HG03469 (cell line): ENCODE measurements around the gene CEP85L.

Experiments used
- ATAC-seq: cut with Tn5 transposase; IDR thresholded peaks from one replicate; pipeline ENCODE4 v1.9.1; 2021; ENCODE audit warnings: mild to moderate bottlenecking, moderate library complexity, moderate number of reproducible peaks; ENCODE audit not compliant: unreplicated experiment

CEP85L gene

DNA sequence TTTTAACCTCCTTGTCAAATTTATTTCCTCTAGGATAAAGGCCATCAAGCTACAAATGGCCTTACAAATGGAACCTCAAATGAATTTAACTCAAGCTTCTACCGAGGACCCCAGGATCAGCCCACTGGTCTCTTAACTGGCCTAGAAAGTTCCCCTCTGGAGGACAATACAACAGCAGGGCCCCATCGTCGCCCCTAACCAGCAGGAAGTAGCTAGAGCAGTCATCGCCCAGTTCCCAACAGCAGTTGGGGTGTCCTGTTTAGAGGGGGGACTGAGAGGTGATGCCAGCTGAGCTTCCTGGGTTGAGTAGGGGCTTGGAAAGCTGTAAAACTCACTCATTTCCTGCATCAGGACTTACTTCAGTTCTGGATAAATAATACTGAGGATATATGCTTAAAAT is 25.6 kb downstream of the CEP85L start:
- no peak for ATAC-seq

DNA sequence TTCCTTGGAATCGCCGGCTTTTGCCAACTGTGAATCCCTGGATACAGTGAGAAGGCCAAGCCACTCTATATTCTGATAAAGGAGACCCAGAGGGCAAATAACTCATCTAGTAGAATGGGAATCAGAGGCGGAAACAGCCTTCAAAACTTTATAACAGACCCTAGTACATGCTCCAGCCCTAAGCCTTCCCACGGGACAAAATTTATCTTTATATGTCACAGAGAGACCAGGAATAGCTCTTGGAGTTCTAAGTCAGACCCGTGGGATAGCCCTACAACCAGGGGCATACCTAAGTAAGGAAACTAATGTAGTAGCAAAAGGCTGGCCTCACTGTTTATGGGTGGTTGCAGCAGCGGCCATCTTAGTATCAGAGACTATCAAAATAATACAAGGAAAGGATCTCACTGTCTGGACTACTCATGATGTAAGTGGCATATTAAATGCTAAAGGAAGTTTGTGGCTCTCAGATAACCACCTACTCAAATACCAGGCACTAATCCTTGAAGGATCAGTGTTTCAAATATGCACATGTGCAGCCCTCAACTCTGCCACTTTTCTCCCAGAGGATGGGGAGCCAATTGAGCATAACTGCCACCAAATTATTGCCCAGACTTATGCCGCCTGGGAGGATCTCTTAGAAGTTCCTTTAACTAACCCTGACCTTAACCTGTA is 29.5 kb downstream of the CEP85L start:
- ATAC-seq: no peak

DNA sequence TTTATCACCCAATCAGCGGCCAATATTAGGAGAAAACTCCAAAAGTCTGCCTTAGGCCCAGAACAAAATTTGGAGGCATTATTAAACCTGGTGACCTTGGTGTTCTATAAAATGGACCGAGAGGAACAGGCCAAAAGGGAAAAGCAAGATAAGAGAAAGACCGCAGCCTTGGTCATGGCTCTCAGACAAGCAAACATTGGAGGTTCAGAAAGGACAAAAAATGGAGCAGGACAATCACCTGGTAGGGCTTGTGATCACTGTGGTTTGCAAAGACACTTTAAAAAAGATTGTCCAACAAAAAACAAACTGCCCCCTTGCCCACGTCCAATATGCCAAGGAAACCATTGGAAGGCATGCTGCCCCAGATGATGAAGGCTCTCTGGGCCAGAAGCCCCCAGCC is 31.2 kb downstream of the CEP85L start:
- ATAC-seq: no peak

DNA sequence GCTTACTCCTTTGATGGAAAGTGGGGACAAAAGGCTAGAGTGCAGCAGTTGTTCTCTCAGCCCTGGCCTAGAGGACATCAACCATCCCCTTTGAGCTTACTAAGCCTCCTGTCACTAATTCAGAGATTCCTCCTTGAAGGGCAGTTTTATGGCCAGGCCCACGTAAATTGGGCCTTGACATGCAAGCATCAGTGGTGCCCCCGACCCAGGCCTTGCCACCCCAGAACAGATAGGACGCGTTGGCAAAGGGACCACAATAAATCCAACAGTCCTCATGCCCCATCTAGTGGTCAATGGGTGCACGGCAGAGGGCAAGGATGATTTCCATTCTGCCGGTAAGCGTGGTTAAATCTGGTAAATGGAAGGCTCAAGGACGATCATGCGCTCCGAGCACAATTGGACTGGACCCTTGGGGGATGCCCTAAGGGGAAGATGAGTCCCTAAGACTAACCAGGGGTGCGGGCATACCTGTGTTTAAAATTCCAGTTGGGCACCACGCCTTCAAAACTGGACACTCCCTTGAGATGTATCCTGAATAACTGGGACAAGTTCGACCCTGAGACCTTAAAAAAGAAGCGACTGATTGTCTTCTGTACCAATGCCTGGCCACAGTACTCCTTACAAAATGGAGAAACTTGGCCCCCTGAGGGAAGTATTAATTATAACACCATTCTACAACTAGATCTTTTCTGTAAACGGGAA is 32.6 kb downstream of the CEP85L start:
- peak; percentile 85 for ATAC-seq

DNA sequence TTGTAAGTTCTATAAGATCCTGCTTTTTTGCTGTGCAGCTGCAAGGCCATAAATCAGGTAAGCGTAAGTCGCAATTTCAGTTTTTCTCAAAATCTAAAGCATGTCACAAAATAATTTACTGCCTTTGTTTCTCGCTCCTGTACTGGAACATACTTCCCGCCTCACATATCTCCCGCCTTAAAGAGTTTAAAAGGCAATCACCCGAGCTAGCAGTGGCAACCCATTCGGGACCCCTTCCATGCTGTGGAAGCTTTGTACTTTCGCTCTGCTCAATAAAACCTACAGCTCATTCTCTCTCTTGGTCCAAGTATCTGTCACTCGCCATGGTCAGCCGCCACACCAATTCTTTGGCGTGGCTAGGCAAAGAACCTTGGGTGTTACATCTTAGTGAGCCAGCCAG is 34.0 kb downstream of the CEP85L start:
- no peak for ATAC-seq

DNA sequence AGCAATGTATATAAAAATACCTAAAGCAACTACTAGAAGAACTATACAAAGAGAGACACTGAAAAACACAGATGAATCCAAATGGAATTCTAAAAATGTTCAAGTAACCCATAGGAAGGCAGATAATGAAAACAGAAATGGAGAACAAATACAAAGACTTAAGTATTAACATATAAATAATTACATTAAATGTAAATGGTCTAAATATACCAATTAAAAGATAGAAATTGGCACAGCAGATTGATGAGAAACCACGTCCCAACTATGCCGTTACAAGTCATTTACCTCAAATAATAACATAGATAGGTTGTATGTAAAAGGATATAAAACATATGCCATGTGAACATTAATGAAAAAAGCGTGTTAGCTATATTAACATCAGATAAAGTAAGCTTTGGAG is 40.1 kb downstream of the CEP85L start:
- no peak for ATAC-seq

DNA sequence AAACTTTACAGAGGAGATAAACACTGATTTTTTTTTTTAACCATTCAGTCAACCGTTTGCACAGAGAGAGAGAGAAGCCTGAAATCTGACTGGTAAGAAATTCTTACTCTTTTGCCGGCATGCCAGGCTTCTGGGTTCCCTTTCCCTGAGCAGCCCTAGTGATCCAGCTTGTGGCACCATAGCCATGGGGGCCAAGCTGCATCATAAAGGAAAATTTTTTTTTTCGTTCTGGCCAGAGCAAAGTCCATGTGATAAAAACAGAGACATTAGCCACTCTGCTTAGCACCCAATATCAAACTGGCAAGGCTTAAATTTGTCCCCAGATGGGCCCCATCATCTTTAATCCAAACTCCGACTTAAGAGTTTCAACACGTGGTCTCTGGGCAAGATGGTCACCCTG is 44.5 kb downstream of the CEP85L start:
- ATAC-seq: no peak

DNA sequence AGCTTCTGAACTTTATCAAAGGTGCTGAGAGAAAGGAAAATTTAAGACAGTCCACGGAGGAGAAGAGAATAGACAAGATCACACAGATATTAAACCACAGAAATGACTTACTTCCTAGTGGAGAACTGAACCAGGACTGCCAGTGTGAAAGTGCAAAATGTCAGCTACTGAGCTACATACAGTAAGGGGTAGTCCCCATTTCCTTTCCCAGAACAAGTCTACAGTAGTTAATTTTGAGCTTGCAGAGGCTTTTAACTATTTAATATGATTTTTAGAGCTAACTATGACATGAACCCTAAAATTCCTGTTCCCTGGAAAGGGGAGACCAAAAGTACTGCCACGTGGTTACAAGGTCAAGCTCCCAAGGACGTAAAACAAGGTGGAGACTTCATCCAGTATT is 45.1 kb downstream of the CEP85L start:
- peak; percentile 46 for ATAC-seq

DNA sequence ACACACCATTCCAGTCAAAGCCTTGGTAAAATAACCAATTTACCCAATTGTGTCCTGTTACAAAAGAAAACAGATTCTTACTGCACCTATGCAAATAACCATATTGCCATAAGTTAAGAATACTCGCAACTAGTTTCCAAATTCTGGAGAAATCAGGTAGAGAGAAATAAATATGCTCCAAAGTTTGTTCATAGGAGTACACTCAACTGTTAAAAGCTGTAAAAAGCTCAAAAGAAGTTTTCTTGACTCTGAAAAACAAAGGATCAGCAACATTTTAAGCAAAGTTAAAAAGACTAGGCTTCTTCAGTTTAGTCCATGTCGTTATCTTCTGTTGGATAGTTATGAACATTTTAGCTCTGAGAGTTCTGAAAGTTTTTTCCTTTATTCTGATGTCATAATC is 48.0 kb downstream of the CEP85L start:
- ATAC-seq: no peak

DNA sequence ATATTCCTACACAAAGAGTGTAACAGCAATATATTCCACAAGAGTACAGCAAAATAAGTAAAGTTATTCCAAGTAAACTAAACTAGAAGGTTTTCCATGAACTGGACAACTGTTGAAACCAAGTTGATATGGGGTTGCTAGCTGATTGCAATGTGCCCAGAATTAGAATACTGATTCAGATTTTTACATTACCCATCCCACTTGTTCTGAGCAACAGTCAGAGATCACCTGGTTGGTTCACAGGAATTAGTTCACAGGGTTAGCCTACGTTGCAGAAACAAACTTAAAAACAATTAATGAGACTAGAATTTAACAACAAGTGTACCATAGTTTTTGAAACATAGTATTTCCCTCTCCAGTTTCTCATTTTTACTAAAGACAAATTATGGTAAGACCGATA is 49.1 kb downstream of the CEP85L start:
- no peak for ATAC-seq

DNA sequence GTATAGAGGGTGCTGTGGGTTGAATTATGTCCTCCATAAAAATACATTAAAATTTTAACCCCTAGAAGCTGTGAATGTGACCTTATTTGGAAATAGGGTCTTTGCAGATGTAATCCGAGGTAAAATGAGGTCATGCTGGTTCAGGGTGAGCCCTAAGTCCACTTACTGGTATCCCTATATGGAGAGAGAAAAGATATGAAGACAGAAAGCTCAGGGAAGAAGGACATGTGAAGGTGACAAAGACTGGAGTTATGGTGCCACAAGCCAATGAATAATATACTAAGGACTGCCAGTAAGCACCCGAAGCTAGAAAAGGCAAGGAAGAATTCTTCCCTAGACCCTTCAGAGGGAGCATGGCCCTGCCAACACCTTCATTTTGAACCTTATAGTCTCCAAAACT is 53.1 kb downstream of the CEP85L start:
- ATAC-seq: no peak

DNA sequence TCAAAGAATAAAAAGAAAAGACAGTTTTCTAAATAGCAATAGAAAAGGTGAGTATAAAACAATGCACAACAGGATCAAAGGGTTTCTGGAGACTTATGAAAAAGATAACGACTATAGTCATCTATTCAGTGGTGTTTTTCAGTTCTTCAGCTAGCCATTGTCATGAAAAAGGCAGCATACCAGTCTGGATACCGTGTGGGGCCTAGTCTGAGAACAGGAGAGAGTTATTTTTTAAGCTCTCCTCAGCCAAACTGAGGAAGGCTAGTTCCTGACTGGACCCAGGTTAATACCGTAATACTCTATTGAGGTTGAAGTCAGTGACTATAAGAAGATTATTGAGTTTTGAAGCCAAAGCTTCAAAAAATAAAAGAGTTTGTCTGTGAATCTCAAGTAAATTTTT is 53.8 kb downstream of the CEP85L start:
- no peak for ATAC-seq

DNA sequence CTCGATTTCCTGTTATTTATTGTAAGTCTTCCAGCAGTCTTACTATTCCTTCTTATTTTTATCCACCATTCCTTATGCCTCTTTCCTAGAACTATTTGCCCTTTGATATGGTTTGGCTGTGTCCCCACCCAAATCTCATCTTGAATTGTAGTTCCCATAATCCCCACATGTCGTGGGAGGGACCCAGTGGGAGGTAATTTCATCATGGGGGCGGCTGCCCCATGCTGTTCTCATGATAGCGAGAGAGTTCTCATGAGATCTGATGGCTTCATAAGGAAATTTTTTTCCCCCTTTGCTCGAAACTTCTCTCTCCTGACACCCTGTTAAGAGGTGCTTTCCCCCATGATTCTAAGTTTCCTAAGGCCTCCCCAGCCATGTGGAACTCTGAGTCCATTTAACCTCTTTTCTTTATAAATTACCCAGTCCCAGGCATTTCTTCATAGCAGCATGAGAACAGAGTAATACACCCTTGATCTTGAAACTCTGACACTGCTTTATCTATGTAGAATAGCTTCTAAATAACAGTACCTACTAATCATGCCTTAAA is 54.5 kb downstream of the CEP85L start:
- no peak for ATAC-seq

DNA sequence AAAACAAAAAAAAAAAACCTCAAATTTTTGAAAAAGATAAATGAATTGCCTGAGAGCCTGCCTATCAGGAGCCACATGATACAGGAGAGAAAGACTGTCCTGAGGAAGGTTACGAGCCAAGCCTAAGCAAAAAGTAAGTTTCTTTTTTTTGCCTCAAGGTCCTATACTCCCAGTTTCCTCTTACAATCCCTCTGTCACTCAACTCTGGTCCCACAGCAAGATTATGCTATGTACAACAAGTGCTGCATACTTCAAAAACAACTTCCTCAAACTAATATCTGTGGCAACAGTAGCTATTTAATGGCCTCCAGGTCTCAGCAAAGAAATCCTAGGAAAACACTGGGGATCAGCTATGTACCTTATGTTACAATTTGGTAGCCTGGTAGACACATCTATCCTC is 56.5 kb downstream of the CEP85L start:
- no peak for ATAC-seq

DNA sequence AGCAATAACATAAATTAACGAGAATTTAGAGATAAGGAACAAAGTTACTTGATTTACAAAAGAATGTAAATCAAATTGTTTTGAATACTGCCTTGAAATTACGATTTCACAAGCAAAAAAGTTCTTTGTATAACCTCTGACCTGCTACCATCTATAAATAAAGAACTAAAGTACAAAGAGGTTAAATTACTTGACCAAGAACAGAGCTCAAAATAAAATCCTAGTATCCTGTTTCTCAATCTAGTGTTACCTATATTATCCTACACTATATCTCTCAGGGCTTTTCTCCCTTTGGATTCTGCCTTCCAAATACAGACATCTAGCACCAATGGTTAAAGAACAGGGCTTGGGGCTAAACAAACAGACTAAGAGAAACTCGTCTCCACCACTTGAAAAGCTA is 59.5 kb downstream of the CEP85L start:
- ATAC-seq: no peak

DNA sequence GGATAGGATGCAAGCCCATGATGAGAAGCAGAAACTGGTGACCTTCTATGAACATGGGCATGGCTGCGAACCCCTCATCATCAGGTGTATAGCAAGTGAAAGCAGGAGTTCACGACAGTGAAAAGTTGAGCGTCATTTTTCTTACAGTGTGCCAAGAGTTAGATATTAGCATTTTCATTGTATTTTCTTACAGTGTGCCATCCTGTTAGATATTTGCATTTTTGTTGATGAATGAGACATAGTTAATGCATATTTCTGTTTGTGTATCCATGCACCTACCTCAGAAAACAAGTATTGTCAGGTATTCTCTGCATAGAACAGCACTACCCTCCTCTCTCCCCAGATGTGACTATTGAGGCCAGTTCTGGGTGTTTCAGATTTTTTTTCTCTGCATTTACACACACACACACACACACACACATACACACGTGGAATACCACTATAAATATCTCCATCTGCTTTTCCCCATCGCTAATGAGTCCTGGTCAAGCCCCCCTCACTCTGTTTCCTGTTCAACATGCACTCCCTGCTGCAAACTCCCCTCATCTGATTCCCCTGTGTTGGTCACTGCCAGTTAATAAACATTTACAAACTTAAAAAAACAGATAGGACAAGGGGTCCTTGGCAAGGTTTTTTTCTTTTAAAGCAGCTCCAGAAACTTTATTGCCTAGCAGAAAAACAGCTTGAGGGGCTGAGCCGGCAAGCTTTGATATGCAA is 61.6 kb downstream of the CEP85L start:
- ATAC-seq: no peak

DNA sequence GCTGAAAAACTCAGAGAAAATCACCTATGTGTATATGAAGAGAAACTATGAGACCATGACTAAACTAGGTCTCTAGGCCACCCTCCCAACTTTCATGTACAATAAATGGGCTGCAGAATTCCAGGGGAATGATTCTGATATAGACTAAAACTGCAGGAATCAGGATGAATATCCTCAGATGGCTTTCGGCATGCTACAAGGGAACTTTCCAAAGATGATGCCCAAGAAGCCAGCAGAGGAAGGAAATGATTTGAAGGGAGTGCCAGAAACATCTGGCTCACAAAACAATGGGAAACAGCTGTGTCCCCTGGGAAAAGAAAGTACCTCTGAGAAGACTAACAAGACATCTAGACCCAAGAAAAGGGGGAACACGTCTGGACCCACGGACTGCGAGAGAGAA is 62.2 kb downstream of the CEP85L start:
- no peak for ATAC-seq

DNA sequence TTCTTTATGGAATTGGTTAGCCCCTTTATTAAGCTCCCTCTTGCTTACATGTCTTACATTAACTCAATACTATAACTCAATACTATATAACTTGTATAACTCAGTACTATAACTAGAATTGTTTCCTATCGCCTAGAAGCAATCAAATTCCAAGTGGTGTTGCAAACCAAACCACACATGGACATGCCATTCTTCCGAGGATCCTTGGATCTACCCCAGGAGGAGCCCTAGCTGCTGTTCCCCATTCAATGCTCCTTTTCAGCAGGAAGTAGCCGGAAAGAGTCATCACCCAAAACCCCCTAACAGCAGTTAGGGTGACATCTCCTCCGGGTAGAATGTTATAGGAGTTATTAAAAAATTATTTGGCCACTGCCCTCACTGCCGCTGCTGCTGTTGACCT is 62.8 kb downstream of the CEP85L start:
- ATAC-seq: no peak

DNA sequence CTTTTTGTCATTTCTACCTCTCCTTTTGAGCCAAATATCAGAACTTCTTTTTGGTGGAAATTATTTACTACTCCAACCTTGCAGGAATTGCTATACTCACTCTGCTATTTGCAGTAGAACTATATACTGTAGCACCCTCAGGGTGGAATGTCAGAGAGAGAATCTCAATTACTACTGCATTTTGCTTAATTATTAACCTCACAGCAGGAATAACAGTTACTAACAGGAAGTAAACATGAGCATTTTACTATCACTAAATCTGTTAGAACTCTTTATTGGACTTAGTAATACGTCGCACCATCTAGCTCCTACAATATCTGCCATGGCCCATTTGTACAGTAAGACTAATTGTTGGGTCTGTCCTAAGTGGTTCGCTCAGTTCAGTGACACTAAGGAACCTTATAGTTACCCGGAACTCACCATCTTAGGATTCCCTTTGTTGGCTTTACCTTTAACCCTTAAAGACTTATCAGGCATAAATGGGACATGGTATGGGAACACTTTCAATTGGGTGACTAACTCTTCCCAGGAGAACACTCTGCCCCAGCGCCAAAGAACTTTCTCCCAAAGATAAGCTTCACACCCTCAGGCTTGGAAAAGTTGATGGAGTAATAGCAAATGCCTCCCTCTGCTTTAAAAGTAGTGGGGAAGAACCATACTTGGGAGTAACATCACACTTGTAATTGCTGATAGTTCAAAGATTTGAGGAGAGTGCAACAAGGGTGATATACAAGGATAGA is 64.5 kb downstream of the CEP85L start:
- ATAC-seq: no peak

DNA sequence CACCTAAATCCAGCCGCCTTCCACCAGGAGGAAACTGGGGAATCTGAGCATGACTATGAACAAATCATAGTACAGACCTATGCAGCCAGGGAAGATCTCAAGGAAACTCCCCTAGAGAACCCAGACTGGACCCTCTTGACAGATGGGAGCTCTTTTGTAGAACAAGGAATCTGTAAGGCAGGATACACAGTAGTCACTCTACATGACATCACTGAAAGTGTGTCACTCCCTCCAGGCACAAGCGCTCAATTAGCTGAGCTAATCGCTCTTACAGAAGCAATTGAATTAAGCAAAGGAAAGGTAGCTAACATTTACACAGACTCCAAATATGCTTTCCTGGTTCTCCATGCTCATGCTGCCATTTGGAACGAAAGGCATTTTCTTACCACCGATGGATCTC is 66.5 kb downstream of the CEP85L start:
- no peak for ATAC-seq

DNA sequence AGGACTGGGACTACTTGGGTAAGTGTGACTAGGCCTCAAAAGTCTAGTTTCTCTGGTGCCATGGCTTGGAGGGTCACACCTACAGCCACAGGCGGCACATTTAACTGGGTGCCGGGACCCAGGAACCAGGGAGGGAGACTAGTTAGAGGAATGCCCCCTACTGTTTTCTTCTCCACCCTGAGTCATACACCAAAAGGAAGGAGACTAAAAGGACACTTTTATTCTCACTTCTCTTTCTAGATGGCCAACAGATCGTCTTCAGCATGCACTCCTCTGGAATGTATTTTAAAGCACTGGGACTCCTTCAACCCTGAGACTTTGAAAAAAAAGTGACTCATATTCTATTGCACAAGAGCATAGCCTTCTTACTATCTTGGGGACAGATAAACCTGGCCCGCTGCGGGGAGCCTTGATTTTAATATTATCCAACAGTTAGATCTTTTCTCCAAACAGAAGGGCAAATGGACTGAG is 69.9 kb downstream of the CEP85L start:
- ATAC-seq: no peak
